ENCODE measurements around the gene AFF2. TPM values are rescaled to one million over a fixed set of nuclear protein-coding genes. Genes with fewer than 3 reads are reported as not detected.

AFF2 gene
- total RNA-seq, 2 experiments from 2014 or later: 0.13 TPM

- Mint-ChIP-seq H3K4me1 (no peaks in the 10 kb centered on the region), H3K9me3 (no peaks in the 10 kb centered on the region), H3K4me3 (no peak overlapping the region), H3K27ac (no peak overlapping the region), H3K36me3 (ENCODE audit: low read depth) (no peaks in the 10 kb centered on the region), H3K27me3 (no peaks in the 10 kb centered on the region)
- POLR2A ChIA-PET: no interaction called here
- CTCF ChIA-PET: no interaction called here
- no peak for DNase-seq
These were observed 77.3 kb downstream of the AFF2 start for GRCh38 chrX:148577741-148578140.

DNA sequence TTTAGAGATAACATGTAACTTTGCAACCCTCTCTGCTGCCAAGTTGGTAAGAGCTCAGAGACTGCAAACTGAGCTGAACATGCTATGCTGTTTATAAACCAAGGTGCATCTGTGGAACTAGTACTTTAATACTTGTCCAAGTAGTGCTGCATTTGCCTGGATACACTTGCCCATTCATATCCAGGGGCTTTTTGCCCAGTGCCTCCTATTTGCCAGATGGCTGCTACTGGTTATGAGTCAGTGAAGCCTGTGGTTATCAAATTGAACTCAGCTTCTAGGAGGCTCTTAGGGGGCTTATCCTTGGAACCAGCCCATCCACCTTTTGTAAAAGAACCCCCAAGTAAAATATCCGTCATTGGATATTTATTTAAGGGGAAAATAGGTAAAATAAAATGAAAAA lies 79.6 kb downstream of the AFF2 start:
- no peak overlapping the region for H3K4me3 Mint-ChIP-seq
- H3K9me3 Mint-ChIP-seq: no peaks in the 10 kb centered on the region
- no peaks in the 10 kb centered on the region for H3K27me3 Mint-ChIP-seq
- no peaks in the 10 kb centered on the region for H3K36me3 Mint-ChIP-seq (ENCODE audit: low read depth)
- DNase-seq: no peak
- ChIA-PET CTCF (no interaction called here), POLR2A (no interaction called here)
- no peak overlapping the region for H3K27ac Mint-ChIP-seq
- no peaks in the 10 kb centered on the region for H3K4me1 Mint-ChIP-seq

- H3K36me3 Mint-ChIP-seq (ENCODE audit: low read depth): no peaks in the 10 kb centered on the region
- no peaks in the 10 kb centered on the region for H3K27me3 Mint-ChIP-seq
- CTCF ChIA-PET: no interaction called here
- no peak overlapping the region for H3K4me3 Mint-ChIP-seq
- no peaks in the 10 kb centered on the region for H3K4me1 Mint-ChIP-seq
- no peak for DNase-seq
- POLR2A ChIA-PET: no interaction called here
- no peak overlapping the region for H3K27ac Mint-ChIP-seq
- no peaks in the 10 kb centered on the region for H3K9me3 Mint-ChIP-seq
These were observed 81.9 kb downstream of the AFF2 start for GRCh38 chrX:148582353-148582752.

- no peaks in the 10 kb centered on the region for H3K27me3 Mint-ChIP-seq
- no peaks in the 10 kb centered on the region for H3K9me3 Mint-ChIP-seq
- no peak overlapping the region for H3K4me3 Mint-ChIP-seq
These were observed 88.4 kb downstream of the AFF2 start for GRCh38 chrX:148588649-148589310.

GRCh38 chrX:148592595-148592994 lies 92.2 kb downstream of the AFF2 start:
- no peak for DNase-seq
- Mint-ChIP-seq H3K9me3 (no peaks in the 10 kb centered on the region), H3K27me3 (no peaks in the 10 kb centered on the region), H3K4me1 (no peaks in the 10 kb centered on the region), H3K27ac (no peak overlapping the region), H3K36me3 (ENCODE audit: low read depth) (no peaks in the 10 kb centered on the region), H3K4me3 (no peak overlapping the region)
- POLR2A ChIA-PET: no interaction called here
- CTCF ChIA-PET: no interaction called here

More at GRCh38 chrX:148588649-148589310, 88.4 kb downstream of the AFF2 start:
- no peak overlapping the region for H3K27ac Mint-ChIP-seq
- no peaks in the 10 kb centered on the region for H3K4me1 Mint-ChIP-seq
- CTCF ChIA-PET: no interaction called here
- H3K36me3 Mint-ChIP-seq (ENCODE audit: low read depth): no peaks in the 10 kb centered on the region
- DNase-seq: no peak
- POLR2A ChIA-PET: no interaction called here

DNA sequence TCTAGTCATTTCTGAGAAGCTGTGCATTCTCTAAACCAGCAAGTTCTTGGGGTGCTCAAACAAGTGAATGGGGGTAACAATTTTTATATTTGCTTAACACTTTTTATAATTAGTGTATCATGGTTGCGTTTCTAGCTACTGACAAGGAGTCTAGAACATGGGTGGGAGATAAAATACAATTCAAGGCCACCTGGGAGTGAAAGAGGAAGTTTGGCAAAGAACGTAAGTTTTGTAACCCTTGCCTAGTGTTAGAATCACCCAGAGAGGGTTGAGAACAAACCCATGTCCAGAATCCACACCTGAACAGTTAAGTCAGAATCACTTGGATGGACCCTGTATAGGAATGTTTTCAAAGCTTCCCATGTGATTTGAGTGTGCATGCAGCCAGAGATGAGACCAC lies 92.7 kb downstream of the AFF2 start:
- ChIA-PET POLR2A (no interaction called here), CTCF (no interaction called here)
- Mint-ChIP-seq H3K4me3 (no peak overlapping the region), H3K27me3 (no peaks in the 10 kb centered on the region), H3K27ac (no peak overlapping the region), H3K36me3 (ENCODE audit: low read depth) (no peaks in the 10 kb centered on the region), H3K4me1 (no peaks in the 10 kb centered on the region), H3K9me3 (no peaks in the 10 kb centered on the region)
- no peak for DNase-seq

- CTCF ChIA-PET: no interaction called here
These were observed 93.6 kb downstream of the AFF2 start for GRCh38 chrX:148593987-148594386.

GRCh38 chrX:148599404-148599803 lies 99.0 kb downstream of the AFF2 start:
- H3K27me3 Mint-ChIP-seq: no peaks in the 10 kb centered on the region
- POLR2A ChIA-PET: no interaction called here
- H3K27ac Mint-ChIP-seq: no peak overlapping the region
- H3K4me1 Mint-ChIP-seq: peaks cover 1% of the 10 kb centered on the region
- CTCF ChIA-PET: no interaction called here
- DNase-seq: no peak
- H3K9me3 Mint-ChIP-seq: no peaks in the 10 kb centered on the region
- no peak overlapping the region for H3K4me3 Mint-ChIP-seq
- no peaks in the 10 kb centered on the region for H3K36me3 Mint-ChIP-seq (ENCODE audit: low read depth)

More at GRCh38 chrX:148593987-148594386, 93.6 kb downstream of the AFF2 start:
- Mint-ChIP-seq H3K4me3 (no peak overlapping the region), H3K36me3 (ENCODE audit: low read depth) (no peaks in the 10 kb centered on the region), H3K4me1 (no peaks in the 10 kb centered on the region), H3K27me3 (no peaks in the 10 kb centered on the region), H3K9me3 (no peaks in the 10 kb centered on the region), H3K27ac (no peak overlapping the region)
- no peak for DNase-seq
- POLR2A ChIA-PET: no interaction called here

- Mint-ChIP-seq H3K4me3 (no peak overlapping the region), H3K27me3 (no peaks in the 10 kb centered on the region), H3K27ac (no peak overlapping the region), H3K36me3 (ENCODE audit: low read depth) (no peaks in the 10 kb centered on the region), H3K9me3 (no peaks in the 10 kb centered on the region), H3K4me1 (peaks cover 1% of the 10 kb centered on the region)
- no peak for DNase-seq
- ChIA-PET CTCF (no interaction called here), POLR2A (no interaction called here)
These were observed 99.7 kb downstream of the AFF2 start for GRCh38 chrX:148600131-148600530.

DNA sequence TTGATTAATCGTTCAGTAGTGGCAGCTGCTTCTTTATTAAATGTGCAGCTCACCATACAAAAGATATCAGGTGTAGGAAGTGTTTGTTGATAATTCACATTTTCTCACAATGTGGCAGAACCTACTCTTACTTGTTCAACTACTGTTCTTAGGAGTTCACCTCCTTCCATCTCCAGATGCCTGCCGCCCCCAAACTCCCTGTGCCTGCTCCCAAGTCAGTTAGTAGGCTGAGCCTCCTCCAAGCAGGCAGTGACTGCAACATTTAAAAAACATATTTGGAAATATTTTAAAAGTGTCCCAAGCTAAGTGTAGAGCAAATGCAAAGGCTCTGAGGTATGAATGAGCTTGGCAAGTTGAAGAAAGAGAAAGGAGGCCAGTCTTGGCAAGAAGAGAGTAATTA lies 100.2 kb downstream of the AFF2 start:
- H3K27me3 Mint-ChIP-seq: no peaks in the 10 kb centered on the region
- no peak for DNase-seq
- ChIA-PET CTCF (no interaction called here), POLR2A (no interaction called here)
- H3K9me3 Mint-ChIP-seq: no peaks in the 10 kb centered on the region
- H3K36me3 Mint-ChIP-seq (ENCODE audit: low read depth): no peaks in the 10 kb centered on the region
- H3K4me1 Mint-ChIP-seq: peaks cover 1% of the 10 kb centered on the region
- no peak overlapping the region for H3K4me3 Mint-ChIP-seq
- H3K27ac Mint-ChIP-seq: no peak overlapping the region

GRCh38 chrX:148601034-148601433 lies 100.6 kb downstream of the AFF2 start:
- no peak for DNase-seq
- Mint-ChIP-seq H3K4me1 (peaks cover 1% of the 10 kb centered on the region), H3K27me3 (no peaks in the 10 kb centered on the region), H3K9me3 (no peaks in the 10 kb centered on the region), H3K27ac (no peak overlapping the region), H3K4me3 (no peak overlapping the region), H3K36me3 (ENCODE audit: low read depth) (no peaks in the 10 kb centered on the region)
- POLR2A ChIA-PET: no interaction called here
- CTCF ChIA-PET: no interaction called here

DNA sequence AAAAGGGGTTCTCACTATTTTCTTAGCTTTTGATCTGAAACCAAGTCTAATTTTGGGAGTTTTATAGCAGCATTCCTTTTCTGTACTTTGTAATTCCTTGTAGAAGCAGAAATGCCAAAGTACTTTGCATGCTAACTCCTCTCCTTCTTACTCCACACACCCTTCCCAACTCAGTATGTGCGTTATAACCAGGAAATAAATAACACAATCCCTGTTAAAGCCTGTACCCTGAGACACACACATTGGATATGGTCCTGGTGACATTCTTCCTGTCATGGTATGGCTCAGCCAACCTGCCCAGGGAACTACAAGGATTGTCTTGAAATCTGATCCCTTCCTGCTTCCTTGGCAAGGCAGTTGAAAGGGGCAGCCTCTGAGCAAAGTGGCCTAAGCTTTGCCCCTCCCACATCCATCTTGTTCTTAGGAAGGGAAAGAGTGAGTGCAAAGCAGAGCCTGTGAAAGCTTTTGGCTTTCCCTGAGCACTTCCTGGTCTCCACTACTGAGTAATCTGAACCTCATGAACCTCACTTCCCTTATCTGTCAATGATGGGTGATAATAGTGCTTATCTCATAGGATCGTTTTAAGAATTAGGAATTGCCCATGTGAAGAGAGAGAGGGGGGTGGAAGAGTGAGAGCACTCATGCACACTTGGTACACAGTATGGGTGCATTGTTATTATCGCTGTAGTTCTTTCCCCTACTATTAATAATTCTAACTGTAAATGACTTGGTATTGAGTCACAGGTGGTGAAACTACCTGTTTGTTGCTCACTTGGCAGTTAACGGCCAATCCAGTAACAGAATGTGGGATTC lies 109.3 kb downstream of the AFF2 start:
- peaks cover 4% of the 10 kb centered on the region for H3K4me1 Mint-ChIP-seq
- DNase-seq: no peak
- no peaks in the 10 kb centered on the region for H3K27me3 Mint-ChIP-seq
- ChIA-PET CTCF (no interaction called here), POLR2A (no interaction called here)
- H3K27ac Mint-ChIP-seq: no peak overlapping the region
- peaks cover 4% of the 10 kb centered on the region for H3K9me3 Mint-ChIP-seq
- H3K4me3 Mint-ChIP-seq: no peak overlapping the region
- H3K36me3 Mint-ChIP-seq (ENCODE audit: low read depth): no peaks in the 10 kb centered on the region

DNA sequence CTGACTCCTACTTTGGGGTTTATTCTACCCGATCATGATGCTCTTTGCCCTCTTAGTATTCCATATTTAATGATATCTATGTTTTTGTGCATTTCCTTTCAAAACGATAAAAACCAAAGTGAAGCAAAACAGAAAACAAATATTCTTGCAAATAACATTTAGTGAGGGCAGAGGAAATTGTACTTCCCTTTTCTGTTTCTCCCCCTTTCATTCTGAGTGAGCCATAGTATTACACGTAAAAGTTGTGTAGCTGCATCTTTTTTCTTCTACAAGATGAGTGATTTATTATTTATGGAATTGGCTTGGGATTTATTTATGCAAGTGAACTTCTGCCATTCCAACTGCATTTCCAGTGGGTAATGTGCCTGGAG lies 109.9 kb downstream of the AFF2 start:
- Mint-ChIP-seq H3K4me1 (peaks cover 4% of the 10 kb centered on the region), H3K27ac (no peak overlapping the region), H3K9me3 (peaks cover 4% of the 10 kb centered on the region), H3K4me3 (no peak overlapping the region), H3K27me3 (no peaks in the 10 kb centered on the region), H3K36me3 (ENCODE audit: low read depth) (no peaks in the 10 kb centered on the region)
- ChIA-PET POLR2A (no interaction called here), CTCF (no interaction called here)
- DNase-seq: no peak

- no peak overlapping the region for H3K27ac Mint-ChIP-seq
- DNase-seq: no peak
- ChIA-PET POLR2A (no interaction called here), CTCF (no interaction called here)
- no peak overlapping the region for H3K4me3 Mint-ChIP-seq
- no peaks in the 10 kb centered on the region for H3K36me3 Mint-ChIP-seq (ENCODE audit: low read depth)
- H3K27me3 Mint-ChIP-seq: no peaks in the 10 kb centered on the region
- peaks cover 4% of the 10 kb centered on the region for H3K9me3 Mint-ChIP-seq
- peaks cover 4% of the 10 kb centered on the region for H3K4me1 Mint-ChIP-seq
These were observed 111.6 kb downstream of the AFF2 start for GRCh38 chrX:148611993-148612392.
